ENCODE results near the gene SYCP2L. TPM values are rescaled to one million over a fixed set of nuclear protein-coding genes. Genes with fewer than 3 reads are reported as not detected.
"Not testable (repeated sequence)": the region's sequence is repeated elsewhere in the genome, so short reads cannot be mapped to it uniquely, and the experiment has no call there.

Gene SYCP2L
- total RNA-seq, 4 donors from 2014 or later = 0.07 to 0.82 (median 0.29) TPM; not detected in 1

DNA sequence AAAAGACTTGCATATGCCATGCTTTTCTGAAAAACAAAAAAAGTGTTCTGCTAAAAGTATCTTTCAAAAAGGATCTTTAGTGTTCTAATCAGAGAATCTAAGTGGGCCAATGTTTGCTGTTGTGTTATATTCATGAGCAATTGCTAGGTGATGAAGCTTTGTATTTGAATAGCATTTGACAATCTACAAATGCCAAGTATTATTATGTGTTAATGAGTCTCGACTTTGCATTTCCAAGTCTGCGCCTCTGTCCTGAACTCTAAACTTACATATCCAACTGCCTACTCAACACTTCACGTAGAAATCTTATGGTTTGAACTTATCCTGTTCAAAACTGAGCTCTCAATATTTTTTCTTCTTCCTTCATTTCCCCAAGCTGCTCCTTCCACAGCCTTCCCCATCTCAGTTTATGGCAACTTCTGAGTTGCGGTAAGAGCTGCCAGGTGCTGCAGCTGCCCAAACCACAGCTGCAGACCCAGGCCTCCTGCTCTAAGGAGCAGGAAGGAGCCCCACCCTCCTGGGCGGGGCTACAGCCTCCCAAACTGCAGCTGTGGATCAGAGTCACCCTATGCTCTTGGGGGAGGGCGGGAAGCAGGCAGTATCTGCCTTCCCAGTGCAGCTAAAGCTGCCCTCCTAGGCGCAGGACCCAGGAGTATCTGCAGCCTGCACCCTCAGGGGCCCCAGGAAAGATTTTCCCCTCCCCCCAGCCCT is 31.8 kb upstream of the SYCP2L start:
- ATAC-seq = no peak
- TF ChIP-seq POLR2A (IDR thresholded peaks at IDR 0.05) = no peak
- TF ChIP-seq, protein P1, sequence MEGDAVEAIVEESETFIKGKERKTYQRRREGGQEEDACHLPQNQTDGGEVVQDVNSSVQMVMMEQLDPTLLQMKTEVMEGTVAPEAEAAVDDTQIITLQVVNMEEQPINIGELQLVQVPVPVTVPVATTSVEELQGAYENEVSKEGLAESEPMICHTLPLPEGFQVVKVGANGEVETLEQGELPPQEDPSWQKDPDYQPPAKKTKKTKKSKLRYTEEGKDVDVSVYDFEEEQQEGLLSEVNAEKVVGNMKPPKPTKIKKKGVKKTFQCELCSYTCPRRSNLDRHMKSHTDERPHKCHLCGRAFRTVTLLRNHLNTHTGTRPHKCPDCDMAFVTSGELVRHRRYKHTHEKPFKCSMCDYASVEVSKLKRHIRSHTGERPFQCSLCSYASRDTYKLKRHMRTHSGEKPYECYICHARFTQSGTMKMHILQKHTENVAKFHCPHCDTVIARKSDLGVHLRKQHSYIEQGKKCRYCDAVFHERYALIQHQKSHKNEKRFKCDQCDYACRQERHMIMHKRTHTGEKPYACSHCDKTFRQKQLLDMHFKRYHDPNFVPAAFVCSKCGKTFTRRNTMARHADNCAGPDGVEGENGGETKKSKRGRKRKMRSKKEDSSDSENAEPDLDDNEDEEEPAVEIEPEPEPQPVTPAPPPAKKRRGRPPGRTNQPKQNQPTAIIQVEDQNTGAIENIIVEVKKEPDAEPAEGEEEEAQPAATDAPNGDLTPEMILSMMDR (IDR thresholded peaks at IDR 0.05 in 4 of 5, conservative IDR thresholded peaks at IDR 0.05 in 1 of 5) = no peak
- Histone ChIP-seq H3K27ac (no peak overlapping the region), H3K36me3 (no peaks in the 10 kb centered on the region), H3K27me3 (no peaks in the 10 kb centered on the region), H3K9me3 (no peaks in the 10 kb centered on the region), H3K4me1 (no peaks in the 10 kb centered on the region), H3K4me3 (no peak overlapping the region)
- in situ Hi-C loops (cut with MboI; ENCODE audit: low sequenced_read_pairs in 4 of 4) (no loop called here), intact Hi-C loops (cut with DNase I; ENCODE audit: low total_unique reads) (no loop called here)
- DNase-seq = no peak

DNA sequence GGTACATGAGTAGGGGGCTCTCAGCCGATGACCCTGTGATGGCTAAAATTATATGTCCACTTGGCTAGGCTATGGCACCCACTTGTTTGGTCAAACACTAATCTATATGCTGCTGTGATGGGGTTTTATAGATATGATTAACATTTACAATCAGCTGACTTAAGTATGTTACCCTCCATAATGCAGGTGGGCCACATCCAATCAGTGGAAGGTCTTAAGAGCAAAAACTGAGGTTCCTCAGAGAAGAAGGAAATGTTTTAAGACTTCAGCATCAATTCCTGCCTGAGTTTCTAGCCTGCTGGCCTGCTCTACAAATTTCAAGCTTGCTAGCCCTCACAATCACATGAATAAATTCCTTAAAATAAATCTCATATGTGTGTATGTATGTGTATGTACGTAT is 29.6 kb upstream of the SYCP2L start:
- intact Hi-C loops (cut with DNase I; ENCODE audit: low total_unique reads) = no loop called here
- H3K9me3 ChIP-seq = no peaks in the 10 kb centered on the region
- ATAC-seq (no peak), DNase-seq (no peak)
- no peak for TF ChIP-seq POLR2A (IDR thresholded peaks at IDR 0.05)
- TF ChIP-seq, protein P1 (IDR thresholded peaks at IDR 0.05 in 4 of 5, conservative IDR thresholded peaks at IDR 0.05 in 1 of 5) = no peak
- in situ Hi-C loops (cut with MboI; ENCODE audit: low sequenced_read_pairs in 4 of 4) = no loop called here
- no peak overlapping the region for H3K27ac ChIP-seq
- no peak overlapping the region for H3K4me3 ChIP-seq
- no peaks in the 10 kb centered on the region for H3K4me1 ChIP-seq
- no peaks in the 10 kb centered on the region for H3K36me3 ChIP-seq
- no peaks in the 10 kb centered on the region for H3K27me3 ChIP-seq

DNA sequence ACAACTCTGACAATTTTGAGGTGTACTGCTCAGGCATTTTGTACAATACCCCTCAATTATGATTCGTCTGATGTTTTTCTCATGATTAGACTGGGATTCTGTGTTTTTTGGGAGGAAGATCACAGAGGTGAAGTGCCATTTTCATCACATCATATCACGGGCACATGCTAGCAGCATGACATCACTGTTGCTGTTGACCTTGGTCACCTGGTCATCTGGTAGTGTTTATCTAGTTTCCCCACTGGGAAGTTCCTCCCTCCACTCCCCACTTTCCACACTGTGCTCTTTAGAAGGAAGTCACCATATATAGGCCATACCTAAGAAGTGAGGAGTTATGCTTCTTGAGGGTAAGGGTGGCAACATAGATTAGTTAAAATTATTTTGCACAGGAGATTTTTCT is 25.8 kb upstream of the SYCP2L start:
- H3K4me3 ChIP-seq = no peak overlapping the region
- H3K27ac ChIP-seq = no peak overlapping the region
- H3K36me3 ChIP-seq = no peaks in the 10 kb centered on the region
- no peaks in the 10 kb centered on the region for H3K9me3 ChIP-seq
- in situ Hi-C loops (cut with MboI; ENCODE audit: low sequenced_read_pairs in 4 of 4) = no loop called here
- no peak for ATAC-seq
- H3K27me3 ChIP-seq = no peaks in the 10 kb centered on the region
- DNase-seq = no peak
- H3K4me1 ChIP-seq = no peaks in the 10 kb centered on the region
- intact Hi-C loops (cut with DNase I; ENCODE audit: low total_unique reads) = no loop called here
- no peak for TF ChIP-seq POLR2A (IDR thresholded peaks at IDR 0.05)
- TF ChIP-seq, protein P1 (IDR thresholded peaks at IDR 0.05 in 4 of 5, conservative IDR thresholded peaks at IDR 0.05 in 1 of 5) = no peak

DNA sequence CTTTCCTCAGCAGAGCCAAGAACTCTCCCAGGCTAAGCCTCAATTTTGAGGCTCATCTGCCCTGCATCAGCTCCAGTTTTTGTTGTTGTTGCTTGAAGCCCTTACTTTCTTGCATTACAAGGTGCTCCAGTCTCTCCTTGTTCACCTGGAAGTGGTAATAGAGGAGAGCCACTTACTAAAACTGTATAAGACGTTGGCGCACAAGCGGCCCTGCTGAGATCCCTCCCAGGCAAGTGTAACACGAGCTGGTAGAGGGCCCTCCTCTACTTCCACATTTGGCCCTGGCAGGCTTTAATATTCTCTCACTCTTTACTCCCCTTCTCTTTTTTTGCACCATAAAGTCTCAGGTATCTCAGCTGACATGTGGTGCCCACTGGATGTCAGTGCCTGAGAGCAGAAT is 24.5 kb upstream of the SYCP2L start:
- Histone ChIP-seq H3K27ac (no peak overlapping the region), H3K9me3 (no peaks in the 10 kb centered on the region), H3K36me3 (no peaks in the 10 kb centered on the region), H3K4me1 (no peaks in the 10 kb centered on the region), H3K27me3 (no peaks in the 10 kb centered on the region), H3K4me3 (no peak overlapping the region)
- no peak for TF ChIP-seq POLR2A (IDR thresholded peaks at IDR 0.05)
- TF ChIP-seq, protein P1 (IDR thresholded peaks at IDR 0.05 in 4 of 5, conservative IDR thresholded peaks at IDR 0.05 in 1 of 5) = no peak
- ATAC-seq (no peak), DNase-seq (no peak)
- intact Hi-C loops (cut with DNase I; ENCODE audit: low total_unique reads) = no loop called here
- in situ Hi-C loops (cut with MboI; ENCODE audit: low sequenced_read_pairs in 4 of 4) = no loop called here

DNA sequence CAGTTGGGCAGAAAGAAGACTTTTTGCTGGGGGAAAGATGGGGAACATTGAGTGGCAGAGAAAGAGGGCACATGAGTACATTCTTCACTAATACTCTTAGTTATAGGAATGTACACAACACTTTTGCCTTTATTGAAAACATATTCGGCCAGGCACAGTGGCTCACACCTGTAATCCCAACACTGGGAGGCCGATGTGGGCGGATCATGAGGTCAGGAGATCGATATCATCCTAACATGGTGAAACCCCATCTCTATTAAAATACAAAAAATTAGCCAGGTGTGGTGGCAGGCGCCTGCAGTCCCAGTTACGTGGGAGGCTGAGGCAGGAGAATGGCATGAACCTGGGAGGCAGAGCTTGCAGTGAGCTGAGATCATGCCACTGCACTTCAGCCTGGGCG is 23.8 kb upstream of the SYCP2L start:
- H3K4me1 ChIP-seq; H3K27me3 ChIP-seq; DNase-seq; intact Hi-C loops (cut with DNase I; ENCODE audit: low total_unique reads); H3K27ac ChIP-seq; ATAC-seq; H3K36me3 ChIP-seq; H3K4me3 ChIP-seq; in situ Hi-C loops (cut with MboI; ENCODE audit: low sequenced_read_pairs in 4 of 4); H3K9me3 ChIP-seq: not testable (repeated sequence)

DNA sequence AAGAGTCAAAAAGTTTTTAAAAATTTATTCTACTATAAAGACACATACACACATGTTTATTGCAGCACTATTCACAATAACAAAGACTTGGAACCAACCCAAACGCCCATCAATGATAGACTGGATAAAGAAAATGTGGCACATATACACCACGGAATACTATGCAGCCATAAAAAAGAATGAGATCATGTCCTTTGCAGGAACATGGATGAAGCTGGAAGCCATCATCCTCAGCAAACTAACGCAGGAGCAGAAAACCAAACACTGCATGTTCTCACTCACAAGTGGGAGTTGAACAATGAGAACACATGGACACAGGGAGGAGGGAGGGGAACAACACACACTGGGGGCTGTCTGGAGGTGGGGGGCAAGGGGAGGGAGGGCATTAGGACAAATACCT is 20.1 kb upstream of the SYCP2L start:
- DNase-seq; intact Hi-C loops (cut with DNase I; ENCODE audit: low total_unique reads); H3K9me3 ChIP-seq; in situ Hi-C loops (cut with MboI; ENCODE audit: low sequenced_read_pairs in 4 of 4); H3K27me3 ChIP-seq; H3K36me3 ChIP-seq; H3K4me1 ChIP-seq; H3K4me3 ChIP-seq; H3K27ac ChIP-seq; ATAC-seq: not testable (repeated sequence)
